ENCODE data around the gene COL17A1.

The COL17A1 gene

DNA sequence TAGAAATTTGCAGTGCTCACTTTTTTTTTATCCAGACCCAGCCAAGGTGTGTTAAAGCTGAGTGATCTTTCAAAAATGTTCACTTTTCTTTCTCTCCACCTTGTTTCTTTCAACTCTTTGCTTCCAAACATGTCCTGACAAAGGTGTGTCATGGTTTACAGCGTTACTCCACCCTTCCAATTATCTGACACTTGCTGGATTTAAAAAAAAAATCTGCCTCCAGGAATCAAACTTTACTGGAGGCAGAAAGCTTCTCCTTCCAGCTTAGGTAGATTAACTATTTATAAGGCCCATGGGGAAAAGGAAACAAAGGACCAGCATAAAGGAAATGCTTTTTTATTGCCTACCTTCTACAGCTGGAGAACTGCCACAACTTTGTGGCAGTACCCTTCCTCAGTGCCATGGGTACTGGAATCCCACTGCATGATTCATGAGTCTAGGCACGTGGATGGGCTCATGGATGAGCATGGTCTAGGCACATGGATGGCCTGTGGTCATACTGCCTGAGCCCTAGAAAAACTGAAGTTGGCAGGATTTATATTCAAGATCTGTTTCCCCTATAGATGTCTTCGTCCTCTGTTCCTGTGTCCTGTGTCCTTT lies at the start of gene COL17A1:
COL17A1 (minus strand) TSS at position 80 of the 600 bp plus-strand sequence. CDS start 5,207 bp downstream, outside the sequence.
- H3K4me3 ChIP-seq (ENCODE audit: low read length): no peak within 1 kb of the TSS
- no peaks in the 10 kb centered on the region for H3K36me3 ChIP-seq (ENCODE audit: control insufficient read depth, insufficient read depth, low read length)
- no CpG with 5 or more reads among the region's 3 CpGs for WGBS (ENCODE audit: insufficient coverage, insufficient read length)
- no peak for DNase-seq (ENCODE audit: low read depth, low spot score)
- H3K27me3 ChIP-seq (ENCODE audit: control insufficient read depth, insufficient read depth, low read length): no peaks in the 10 kb centered on the region
- H3K27ac ChIP-seq (ENCODE audit: low read length): no peak within 1 kb of the TSS
- H3K4me1 ChIP-seq (ENCODE audit: control insufficient read depth, insufficient read depth, low read length): peaks cover 2% of the 10 kb centered on the region; the same call in 1 of the 2 replicates
- H3K9me3 ChIP-seq (ENCODE audit: control insufficient read depth, insufficient read depth, low read length): no peaks in the 10 kb centered on the region

DNA sequence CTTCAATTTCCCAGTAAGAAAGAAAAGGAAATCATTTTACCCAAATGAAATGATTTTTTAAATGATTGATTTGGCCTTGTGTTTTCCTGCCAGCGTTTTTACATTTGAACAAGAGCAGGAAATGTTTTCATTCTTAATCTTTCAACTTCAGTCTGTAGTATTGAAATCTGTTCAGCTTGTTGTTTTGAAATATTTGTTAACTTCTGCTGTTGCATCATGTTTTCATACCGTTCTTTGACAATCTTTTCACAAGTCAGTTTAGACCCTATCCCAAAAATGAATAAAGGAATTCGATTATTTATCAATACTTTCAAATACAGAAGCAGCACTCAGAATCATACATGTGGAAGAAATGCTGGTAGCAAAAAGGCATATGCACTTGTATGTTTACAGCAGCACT lies 44.4 kb upstream of the COL17A1 start:
- Histone ChIP-seq H3K27me3 (ENCODE audit: control insufficient read depth, insufficient read depth, low read length) (no peaks in the 10 kb centered on the region), H3K27ac (ENCODE audit: low read length) (no peak overlapping the region), H3K4me3 (ENCODE audit: low read length) (no peak overlapping the region), H3K9me3 (ENCODE audit: control insufficient read depth, insufficient read depth, low read length) (no peaks in the 10 kb centered on the region), H3K4me1 (ENCODE audit: control insufficient read depth, insufficient read depth, low read length) (no peaks in the 10 kb centered on the region), H3K36me3 (ENCODE audit: control insufficient read depth, insufficient read depth, low read length) (no peaks in the 10 kb centered on the region)
- WGBS (ENCODE audit: insufficient coverage, insufficient read length): no CpG with 5 or more reads among the region's 3 CpGs
- DNase-seq (ENCODE audit: low read depth, low spot score): no peak

DNA sequence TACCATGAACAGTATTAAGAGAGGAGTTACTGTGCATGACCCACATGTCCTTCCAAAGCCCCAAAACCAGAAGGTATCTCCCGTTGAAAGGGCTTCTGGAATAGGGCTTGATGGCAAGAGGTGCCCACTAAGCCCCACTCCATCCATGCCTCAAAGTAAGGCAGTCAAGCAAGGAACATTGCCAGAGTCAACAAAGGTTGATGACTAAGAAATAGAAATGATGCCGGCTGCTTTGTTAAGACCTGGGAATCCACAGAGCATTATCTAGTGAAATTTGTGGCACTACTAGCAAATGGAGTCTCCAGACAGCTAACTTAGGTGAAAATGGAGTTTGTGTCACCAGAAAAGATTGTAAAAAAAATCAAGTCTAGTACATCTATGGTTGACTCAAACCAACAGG lies 42.5 kb upstream of the COL17A1 start:
- H3K27me3 ChIP-seq (ENCODE audit: control insufficient read depth, insufficient read depth, low read length): no peaks in the 10 kb centered on the region
- no peak for DNase-seq (ENCODE audit: low read depth, low spot score)

DNA sequence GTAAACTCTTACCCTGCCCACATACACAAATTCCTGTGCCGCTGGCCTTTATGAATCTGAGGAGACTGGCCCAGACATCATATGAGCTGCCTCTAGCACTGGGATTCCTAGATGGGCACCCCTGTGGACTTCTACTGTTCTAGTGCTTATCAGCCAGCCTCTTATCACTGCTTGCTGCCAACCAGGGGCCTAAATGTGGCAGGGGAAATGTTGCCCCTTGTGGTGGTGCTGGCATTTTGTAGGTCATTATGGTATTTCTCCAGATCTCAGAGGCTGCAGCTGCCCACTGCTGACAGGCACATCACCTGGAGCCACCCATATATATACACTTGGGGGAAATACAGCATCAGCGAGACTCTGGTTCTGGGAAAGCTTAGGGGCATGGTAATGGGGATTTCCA lies 41.7 kb upstream of the COL17A1 start:
- Histone ChIP-seq H3K4me3 (ENCODE audit: low read length) (no peak overlapping the region), H3K27ac (ENCODE audit: low read length) (no peak overlapping the region), H3K4me1 (ENCODE audit: control insufficient read depth, insufficient read depth, low read length) (no peaks in the 10 kb centered on the region), H3K36me3 (ENCODE audit: control insufficient read depth, insufficient read depth, low read length) (no peaks in the 10 kb centered on the region), H3K27me3 (ENCODE audit: control insufficient read depth, insufficient read depth, low read length) (no peaks in the 10 kb centered on the region), H3K9me3 (ENCODE audit: control insufficient read depth, insufficient read depth, low read length) (no peaks in the 10 kb centered on the region)
- no peak for DNase-seq (ENCODE audit: low read depth, low spot score)
- WGBS (ENCODE audit: insufficient coverage, insufficient read length): no CpG with 5 or more reads among the region's 2 CpGs

More for the DNA sequence above, 42.5 kb upstream of the COL17A1 start:
- no peaks in the 10 kb centered on the region for H3K9me3 ChIP-seq (ENCODE audit: control insufficient read depth, insufficient read depth, low read length)
- WGBS (ENCODE audit: insufficient coverage, insufficient read length): no CpG with 5 or more reads among the region's 2 CpGs
- no peak overlapping the region for H3K27ac ChIP-seq (ENCODE audit: low read length)
- H3K36me3 ChIP-seq (ENCODE audit: control insufficient read depth, insufficient read depth, low read length): no peaks in the 10 kb centered on the region
- no peaks in the 10 kb centered on the region for H3K4me1 ChIP-seq (ENCODE audit: control insufficient read depth, insufficient read depth, low read length)
- no peak overlapping the region for H3K4me3 ChIP-seq (ENCODE audit: low read length)

DNA sequence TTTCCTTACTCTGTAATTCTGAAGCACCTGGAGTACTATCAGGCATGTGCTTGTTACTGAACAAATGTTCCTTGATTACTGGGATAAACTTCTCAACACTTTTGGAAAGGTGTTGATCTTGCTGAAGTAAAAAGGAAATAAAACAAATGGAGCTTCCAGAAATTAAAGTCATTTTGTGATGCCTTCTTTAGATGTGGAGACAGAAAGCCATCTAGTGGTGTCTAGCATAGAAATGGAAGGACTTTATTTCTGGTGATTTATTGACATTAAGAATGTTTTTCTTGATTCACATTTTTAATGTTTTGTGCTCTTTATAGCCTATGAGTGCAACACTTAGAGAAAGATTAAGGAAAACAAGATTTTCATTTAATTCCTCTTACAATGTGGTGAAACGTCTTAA lies 37.7 kb upstream of the COL17A1 start:
- H3K27me3 ChIP-seq (ENCODE audit: control insufficient read depth, insufficient read depth, low read length): no peaks in the 10 kb centered on the region
- no CpG with 5 or more reads among the region's 1 CpG for WGBS (ENCODE audit: insufficient coverage, insufficient read length)
- no peaks in the 10 kb centered on the region; the same call in 1 of the 2 replicates for H3K4me1 ChIP-seq (ENCODE audit: control insufficient read depth, insufficient read depth, low read length)
- DNase-seq (ENCODE audit: low read depth, low spot score): no peak
- no peaks in the 10 kb centered on the region for H3K9me3 ChIP-seq (ENCODE audit: control insufficient read depth, insufficient read depth, low read length)
- H3K4me3 ChIP-seq (ENCODE audit: low read length): no peak overlapping the region
- no peak overlapping the region for H3K27ac ChIP-seq (ENCODE audit: low read length)
- no peaks in the 10 kb centered on the region for H3K36me3 ChIP-seq (ENCODE audit: control insufficient read depth, insufficient read depth, low read length)

DNA sequence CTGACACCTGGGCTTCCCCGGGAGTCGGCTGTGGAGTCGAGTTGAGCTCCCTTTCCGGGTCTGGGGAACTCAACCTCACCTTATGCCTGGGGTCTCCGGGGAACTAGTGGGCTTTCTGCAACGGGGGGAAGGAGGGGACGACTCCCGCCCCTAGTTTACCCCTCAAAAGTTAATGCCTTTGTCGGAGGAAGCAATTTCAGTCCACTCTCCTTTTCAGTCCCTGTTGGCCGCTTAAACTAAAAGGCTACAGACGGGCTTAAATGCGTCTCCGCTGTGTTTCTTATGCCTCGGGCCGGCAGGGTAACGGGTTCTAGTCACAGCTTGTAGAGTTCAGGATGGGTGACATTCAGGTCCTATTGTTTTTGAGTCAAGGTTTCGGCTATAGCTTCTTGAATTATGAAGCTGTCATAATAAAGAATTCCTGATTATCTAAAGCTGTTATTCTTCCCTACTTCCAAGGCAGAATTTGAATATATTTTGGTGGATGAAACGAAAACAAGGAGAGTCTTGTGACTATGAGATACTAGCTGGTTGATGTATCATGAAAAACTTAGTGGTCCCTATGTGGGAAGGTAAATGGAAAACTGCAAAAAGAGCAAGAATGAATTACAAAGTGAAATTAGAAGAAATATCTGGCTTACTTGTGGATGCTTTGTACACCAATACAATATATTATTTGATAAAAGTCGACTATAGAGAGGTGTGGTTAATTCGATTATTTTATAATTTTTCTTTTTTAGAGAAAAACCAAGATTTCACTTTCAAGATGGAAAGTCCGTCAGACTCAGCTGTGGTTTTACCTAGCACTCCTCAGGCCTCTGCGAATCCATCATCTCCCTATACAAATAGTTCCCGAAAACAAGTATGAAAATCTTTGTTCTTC lies 36.8 kb upstream of the COL17A1 start:
- no peaks in the 10 kb centered on the region for H3K9me3 ChIP-seq (ENCODE audit: control insufficient read depth, insufficient read depth, low read length)
- no peaks in the 10 kb centered on the region for H3K27me3 ChIP-seq (ENCODE audit: control insufficient read depth, insufficient read depth, low read length)
- H3K27ac ChIP-seq (ENCODE audit: low read length): no peak overlapping the region
- DNase-seq (ENCODE audit: low read depth, low spot score): no peak
- no peaks in the 10 kb centered on the region for H3K36me3 ChIP-seq (ENCODE audit: control insufficient read depth, insufficient read depth, low read length)
- H3K4me3 ChIP-seq (ENCODE audit: low read length): peak overlapping the region; percentile 81; the same call in 1 of the 2 replicates
- no peaks in the 10 kb centered on the region; the same call in 1 of the 2 replicates for H3K4me1 ChIP-seq (ENCODE audit: control insufficient read depth, insufficient read depth, low read length)
- no CpG with 5 or more reads among the region's 23 CpGs for WGBS (ENCODE audit: insufficient coverage, insufficient read length)

DNA sequence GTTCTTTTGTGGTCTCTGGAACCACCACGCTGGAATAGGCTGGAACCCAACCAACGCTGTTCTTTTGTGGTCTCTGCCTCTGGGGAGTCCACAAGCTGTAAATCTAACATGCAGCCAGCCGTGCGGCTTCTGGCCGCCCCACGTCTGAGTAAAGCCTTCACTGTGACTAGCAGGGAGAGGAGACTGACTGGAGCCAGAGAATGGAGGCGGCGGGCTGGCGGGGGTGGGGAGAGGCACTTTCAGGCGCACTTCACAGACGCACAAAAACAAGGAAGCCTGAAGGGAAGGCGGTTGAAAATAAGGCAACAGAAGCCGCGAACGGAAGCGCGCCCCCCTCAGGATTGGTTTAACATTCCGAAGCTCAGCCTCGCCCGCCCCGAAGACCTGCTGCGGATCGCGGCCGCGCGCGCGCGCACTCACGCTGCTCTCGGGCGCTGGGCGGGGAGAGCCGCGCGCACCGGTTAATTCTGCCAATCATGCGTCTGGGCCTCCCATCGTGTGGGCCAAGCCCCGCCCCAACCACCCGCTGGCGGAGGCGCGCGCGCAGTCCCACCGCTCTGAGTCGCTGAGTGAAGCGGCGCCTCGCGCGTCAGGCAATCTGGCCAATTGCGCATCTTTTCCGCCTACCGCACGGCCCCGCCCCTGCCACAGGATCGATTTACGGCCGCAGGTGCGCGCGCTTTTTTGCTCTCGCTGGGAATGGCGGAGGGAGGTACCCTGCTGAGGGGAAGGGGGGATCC lies 36.0 kb upstream of the COL17A1 start, which contains the start of gene SFR1:
SFR1 (plus strand) TSS at position 687 of the 740 bp plus-strand sequence; CDS start at position 700, 13 bp downstream.
- no peak within 1 kb of the TSS for H3K27ac ChIP-seq (ENCODE audit: low read length)
- DNase-seq (ENCODE audit: low read depth, low spot score): peak; percentile 92
- H3K9me3 ChIP-seq (ENCODE audit: control insufficient read depth, insufficient read depth, low read length): no peaks in the 10 kb centered on the region
- H3K4me1 ChIP-seq (ENCODE audit: control insufficient read depth, insufficient read depth, low read length): no peaks in the 10 kb centered on the region; the same call in 1 of the 2 replicates
- no CpG with 5 or more reads among the region's 67 CpGs for WGBS (ENCODE audit: insufficient coverage, insufficient read length)
- H3K36me3 ChIP-seq (ENCODE audit: control insufficient read depth, insufficient read depth, low read length): no peaks in the 10 kb centered on the region
- peak within 1 kb of the TSS; percentile 81; the same call in 1 of the 2 replicates for H3K4me3 ChIP-seq (ENCODE audit: low read length)
- no peaks in the 10 kb centered on the region for H3K27me3 ChIP-seq (ENCODE audit: control insufficient read depth, insufficient read depth, low read length)

DNA sequence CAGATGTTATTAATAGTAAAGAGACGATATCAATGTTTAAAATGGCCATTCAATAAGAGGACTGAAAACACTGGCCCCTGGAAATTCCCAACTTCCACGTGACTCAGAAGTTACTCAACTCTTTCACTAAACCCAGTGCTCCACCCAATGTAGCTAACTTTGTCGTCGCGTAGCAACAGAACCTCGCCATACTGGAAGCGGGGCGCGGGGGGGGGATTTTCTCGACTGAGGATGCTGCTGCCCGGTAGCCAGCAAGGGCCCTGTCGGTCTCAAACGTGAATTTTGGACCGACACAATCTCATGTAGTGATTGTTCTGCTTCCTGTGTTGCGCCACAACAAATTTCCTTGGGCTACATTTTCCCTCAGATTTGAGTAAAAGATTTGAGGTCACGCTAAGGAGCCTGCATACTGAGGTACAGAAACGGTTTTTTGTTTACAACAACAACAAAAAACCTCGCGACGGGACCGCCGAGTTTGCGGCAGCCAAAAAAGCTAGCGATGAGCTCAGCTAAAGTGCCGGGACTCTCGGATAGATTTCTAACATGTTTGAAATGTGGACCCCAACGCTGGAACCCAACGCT lies 35.3 kb upstream of the COL17A1 start:
- H3K4me1 ChIP-seq (ENCODE audit: control insufficient read depth, insufficient read depth, low read length): no peaks in the 10 kb centered on the region; the same call in 1 of the 2 replicates
- no peaks in the 10 kb centered on the region for H3K9me3 ChIP-seq (ENCODE audit: control insufficient read depth, insufficient read depth, low read length)
- H3K4me3 ChIP-seq (ENCODE audit: low read length): peak overlapping the region; percentile 50; the same call in 1 of the 2 replicates
- H3K27me3 ChIP-seq (ENCODE audit: control insufficient read depth, insufficient read depth, low read length): no peaks in the 10 kb centered on the region
- WGBS (ENCODE audit: insufficient coverage, insufficient read length): no CpG with 5 or more reads among the region's 28 CpGs
- no peaks in the 10 kb centered on the region for H3K36me3 ChIP-seq (ENCODE audit: control insufficient read depth, insufficient read depth, low read length)
- H3K27ac ChIP-seq (ENCODE audit: low read length): no peak overlapping the region
- peak; percentile 61 for DNase-seq (ENCODE audit: low read depth, low spot score)

DNA sequence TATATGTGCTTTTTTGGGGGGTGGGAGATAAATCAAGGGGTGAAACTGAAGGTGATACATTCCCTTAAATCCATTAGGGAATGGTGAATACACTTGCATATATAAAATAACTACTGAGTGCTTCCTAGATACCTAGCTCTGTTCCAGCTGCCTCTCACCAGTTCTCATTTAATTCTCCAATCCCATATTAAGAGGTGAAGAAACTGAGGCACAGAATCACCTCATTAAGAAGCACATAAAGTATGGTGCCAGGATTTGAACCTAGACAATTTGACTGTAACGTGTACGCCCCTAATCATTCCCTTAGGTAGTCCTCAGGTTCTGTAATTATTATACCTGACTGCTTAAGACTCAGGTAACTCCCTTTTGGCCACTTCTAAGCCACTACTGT lies 34.8 kb upstream of the COL17A1 start:
- DNase-seq (ENCODE audit: low read depth, low spot score): no peak
- no peaks in the 10 kb centered on the region for H3K27me3 ChIP-seq (ENCODE audit: control insufficient read depth, insufficient read depth, low read length)
- no peaks in the 10 kb centered on the region for H3K36me3 ChIP-seq (ENCODE audit: control insufficient read depth, insufficient read depth, low read length)
- no peak overlapping the region for H3K27ac ChIP-seq (ENCODE audit: low read length)
- H3K4me3 ChIP-seq (ENCODE audit: low read length): no peak overlapping the region; the same call in 1 of the 2 replicates
- H3K4me1 ChIP-seq (ENCODE audit: control insufficient read depth, insufficient read depth, low read length): no peaks in the 10 kb centered on the region; the same call in 1 of the 2 replicates
- no peaks in the 10 kb centered on the region for H3K9me3 ChIP-seq (ENCODE audit: control insufficient read depth, insufficient read depth, low read length)
- no CpG with 5 or more reads among the region's 2 CpGs for WGBS (ENCODE audit: insufficient coverage, insufficient read length)

DNA sequence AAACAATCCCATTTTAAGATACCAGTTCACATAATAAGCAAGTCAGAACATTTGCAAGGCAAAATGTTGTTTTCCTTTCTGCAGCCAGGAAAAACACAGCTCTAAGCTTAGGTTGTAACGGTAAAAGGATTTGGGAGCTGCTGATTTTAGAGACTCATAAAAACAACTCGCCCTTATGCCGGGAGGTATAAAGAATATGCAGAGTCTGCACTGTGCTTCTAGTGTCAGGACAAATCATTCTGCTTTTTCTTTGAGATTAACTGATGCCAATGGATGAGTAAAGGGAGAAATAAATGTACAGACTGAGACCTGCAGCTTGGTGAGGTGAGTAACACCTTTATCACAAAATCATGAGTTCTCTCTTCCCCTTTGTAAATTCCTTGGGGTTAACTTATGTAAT lies 34.3 kb upstream of the COL17A1 start:
- no CpG with 5 or more reads among the region's 3 CpGs for WGBS (ENCODE audit: insufficient coverage, insufficient read length)
- Histone ChIP-seq H3K36me3 (ENCODE audit: control insufficient read depth, insufficient read depth, low read length) (no peaks in the 10 kb centered on the region), H3K4me3 (ENCODE audit: low read length) (no peak overlapping the region), H3K27ac (ENCODE audit: low read length) (no peak overlapping the region), H3K27me3 (ENCODE audit: control insufficient read depth, insufficient read depth, low read length) (no peaks in the 10 kb centered on the region), H3K4me1 (ENCODE audit: control insufficient read depth, insufficient read depth, low read length) (no peaks in the 10 kb centered on the region; the same call in 1 of the 2 replicates), H3K9me3 (ENCODE audit: control insufficient read depth, insufficient read depth, low read length) (no peaks in the 10 kb centered on the region)
- no peak for DNase-seq (ENCODE audit: low read depth, low spot score)

Data from iPS DF 6.9 (cell line).